ENCODE data around the gene SYT17. TPM values are rescaled to one million over a fixed set of nuclear protein-coding genes. Genes with fewer than 3 reads are reported as not detected.
A peak's percentile ranks its signal among the peaks of the same experiment; 100 is the strongest.

Gene SYT17, protein sequence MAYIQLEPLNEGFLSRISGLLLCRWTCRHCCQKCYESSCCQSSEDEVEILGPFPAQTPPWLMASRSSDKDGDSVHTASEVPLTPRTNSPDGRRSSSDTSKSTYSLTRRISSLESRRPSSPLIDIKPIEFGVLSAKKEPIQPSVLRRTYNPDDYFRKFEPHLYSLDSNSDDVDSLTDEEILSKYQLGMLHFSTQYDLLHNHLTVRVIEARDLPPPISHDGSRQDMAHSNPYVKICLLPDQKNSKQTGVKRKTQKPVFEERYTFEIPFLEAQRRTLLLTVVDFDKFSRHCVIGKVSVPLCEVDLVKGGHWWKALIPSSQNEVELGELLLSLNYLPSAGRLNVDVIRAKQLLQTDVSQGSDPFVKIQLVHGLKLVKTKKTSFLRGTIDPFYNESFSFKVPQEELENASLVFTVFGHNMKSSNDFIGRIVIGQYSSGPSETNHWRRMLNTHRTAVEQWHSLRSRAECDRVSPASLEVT
- total RNA-seq: 10 to 100 TPM in 1 of 3 donors, 1 to 10 TPM in 2; 1.9 to 11.9 (median 5.2) TPM

DNA sequence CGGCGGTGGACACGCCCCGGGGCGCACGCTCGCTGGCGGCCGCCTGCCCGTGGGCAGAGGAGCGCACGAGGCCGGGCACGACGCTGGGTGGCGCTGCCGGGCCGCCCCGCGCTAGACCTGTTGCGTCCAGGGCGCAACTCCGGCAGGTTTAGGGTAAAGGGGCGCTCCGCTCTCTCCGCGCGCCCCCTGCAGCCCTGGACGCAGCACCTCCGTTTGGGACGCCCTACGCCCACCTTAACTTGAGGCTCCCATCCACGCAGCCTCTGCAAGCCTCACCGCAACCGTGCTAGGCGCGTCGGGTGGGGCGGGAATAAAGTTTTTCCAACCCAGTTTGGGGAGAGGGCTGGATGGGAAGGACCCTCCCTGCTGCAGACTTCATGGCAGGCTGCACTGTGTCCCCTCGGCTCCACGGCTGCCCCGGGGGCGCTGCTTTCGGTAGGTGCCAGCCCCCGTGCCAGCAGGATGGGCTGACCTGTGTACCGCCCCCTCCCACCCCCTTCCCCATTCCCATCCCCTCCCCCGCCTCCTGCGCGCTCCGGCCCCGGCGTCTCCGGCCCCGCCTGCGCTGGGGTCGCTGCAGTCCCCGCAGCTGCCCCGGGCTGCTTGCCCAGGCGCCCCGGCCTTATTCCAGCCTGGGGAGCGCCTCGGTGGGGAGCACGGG lies at the start of gene SYT17:
SYT17 (plus strand) TSS at position 531 of the 661 bp plus-strand sequence. CDS start 407 bp downstream, outside the sequence.
- intact Hi-C loops (cut with DNase I; ENCODE audit: low total_unique reads): no loop called here
- H3K9me3 ChIP-seq: no peaks in the 10 kb centered on the region
- no peaks in the 10 kb centered on the region for H3K27me3 ChIP-seq
- peak within 1 kb of the TSS; percentile 32 to 81 (median 64) for H3K4me3 ChIP-seq
- no peaks in the 10 kb centered on the region for H3K4me1 ChIP-seq
- H3K27ac ChIP-seq: peak within 1 kb of the TSS; percentile 53 to 69
- no peak for TF ChIP-seq POLR2AphosphoS5 (IDR thresholded peaks at IDR 0.05)
- no peak for TF ChIP-seq POLR2A (IDR thresholded peaks at IDR 0.05)
- TF ChIP-seq, protein P1, sequence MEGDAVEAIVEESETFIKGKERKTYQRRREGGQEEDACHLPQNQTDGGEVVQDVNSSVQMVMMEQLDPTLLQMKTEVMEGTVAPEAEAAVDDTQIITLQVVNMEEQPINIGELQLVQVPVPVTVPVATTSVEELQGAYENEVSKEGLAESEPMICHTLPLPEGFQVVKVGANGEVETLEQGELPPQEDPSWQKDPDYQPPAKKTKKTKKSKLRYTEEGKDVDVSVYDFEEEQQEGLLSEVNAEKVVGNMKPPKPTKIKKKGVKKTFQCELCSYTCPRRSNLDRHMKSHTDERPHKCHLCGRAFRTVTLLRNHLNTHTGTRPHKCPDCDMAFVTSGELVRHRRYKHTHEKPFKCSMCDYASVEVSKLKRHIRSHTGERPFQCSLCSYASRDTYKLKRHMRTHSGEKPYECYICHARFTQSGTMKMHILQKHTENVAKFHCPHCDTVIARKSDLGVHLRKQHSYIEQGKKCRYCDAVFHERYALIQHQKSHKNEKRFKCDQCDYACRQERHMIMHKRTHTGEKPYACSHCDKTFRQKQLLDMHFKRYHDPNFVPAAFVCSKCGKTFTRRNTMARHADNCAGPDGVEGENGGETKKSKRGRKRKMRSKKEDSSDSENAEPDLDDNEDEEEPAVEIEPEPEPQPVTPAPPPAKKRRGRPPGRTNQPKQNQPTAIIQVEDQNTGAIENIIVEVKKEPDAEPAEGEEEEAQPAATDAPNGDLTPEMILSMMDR (IDR thresholded peaks at IDR 0.05): peak in 2 of 3 donors; percentile 28 to 72
- DNase-seq (ENCODE audit: low spot score in 2 of 2): peak; percentile 20 to 72
- no peaks in the 10 kb centered on the region for H3K36me3 ChIP-seq

DNA sequence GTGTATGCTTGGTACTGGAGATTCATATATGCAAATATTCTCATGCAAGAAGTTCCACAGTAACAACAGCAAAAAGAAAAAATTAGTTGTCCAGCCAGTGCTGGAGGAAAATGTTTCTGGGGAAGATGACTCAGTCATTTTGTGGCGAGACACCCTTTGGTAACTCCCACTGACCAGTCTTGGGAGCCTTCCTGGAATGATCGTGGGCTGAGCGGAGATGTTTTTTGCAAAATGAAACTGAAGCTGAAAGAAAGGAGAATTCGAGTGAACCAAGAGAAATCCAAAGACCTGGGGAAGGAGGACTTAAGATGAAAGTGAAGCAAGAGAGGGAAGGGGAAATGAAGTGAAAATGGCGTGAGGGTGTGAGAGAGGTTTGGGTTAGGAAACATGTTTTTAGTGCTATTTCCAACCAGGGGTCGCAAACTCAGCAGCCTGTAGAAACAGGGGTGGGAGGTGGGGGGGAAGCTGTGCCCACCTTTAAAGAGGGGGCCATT lies 49.1 kb upstream of the SYT17 start:
- TF ChIP-seq, protein P1 (IDR thresholded peaks at IDR 0.05): no peak
- TF ChIP-seq POLR2AphosphoS5 (IDR thresholded peaks at IDR 0.05): peak in 2 of 3 donors; percentile 17 to 19
- Histone ChIP-seq H3K36me3 (no peaks in the 10 kb centered on the region), H3K27me3 (no peaks in the 10 kb centered on the region), H3K4me1 (peaks cover 22 to 39% of the 10 kb centered on the region in 2 donors), H3K27ac (peak overlapping the region; percentile 88 to 94), H3K9me3 (no peaks in the 10 kb centered on the region), H3K4me3 (peak overlapping the region; percentile 34 to 52 (median 34))
- intact Hi-C loops (cut with DNase I; ENCODE audit: low total_unique reads): no loop called here
- DNase-seq (ENCODE audit: low spot score in 2 of 2): peak in 1 of 2 donors; percentile 48

DNA sequence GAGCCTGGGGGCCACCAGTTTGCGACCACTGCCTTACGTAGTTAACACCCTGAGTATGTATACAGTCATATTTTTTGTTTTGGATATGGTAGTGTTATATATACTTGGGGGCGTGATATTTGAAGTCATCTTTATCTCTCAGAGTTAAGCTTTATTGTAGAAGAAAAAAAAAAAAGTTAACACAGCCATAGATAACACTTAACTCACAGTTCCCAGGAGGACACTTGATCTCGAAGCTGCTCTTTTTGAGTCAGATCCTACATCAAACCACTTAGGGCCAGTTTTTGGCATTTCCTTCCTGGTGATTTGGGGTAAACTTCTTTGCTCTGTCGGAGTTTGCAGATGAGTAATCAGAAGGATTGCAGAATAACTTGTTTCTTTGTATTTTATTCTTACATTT lies 48.5 kb upstream of the SYT17 start:
- Histone ChIP-seq H3K4me1 (peaks cover 22 to 39% of the 10 kb centered on the region in 2 donors), H3K27me3 (no peaks in the 10 kb centered on the region), H3K36me3 (no peaks in the 10 kb centered on the region), H3K27ac (peak overlapping the region; percentile 88 to 94), H3K4me3 (peak overlapping the region; percentile 34 to 52 (median 34)), H3K9me3 (no peaks in the 10 kb centered on the region)
- TF ChIP-seq, protein P1 (IDR thresholded peaks at IDR 0.05): no peak
- TF ChIP-seq POLR2A (IDR thresholded peaks at IDR 0.05) (no peak), POLR2AphosphoS5 (IDR thresholded peaks at IDR 0.05) (no peak)
- no peak for DNase-seq (ENCODE audit: low spot score in 2 of 2)
- intact Hi-C loops (cut with DNase I; ENCODE audit: low total_unique reads): no loop called here

DNA sequence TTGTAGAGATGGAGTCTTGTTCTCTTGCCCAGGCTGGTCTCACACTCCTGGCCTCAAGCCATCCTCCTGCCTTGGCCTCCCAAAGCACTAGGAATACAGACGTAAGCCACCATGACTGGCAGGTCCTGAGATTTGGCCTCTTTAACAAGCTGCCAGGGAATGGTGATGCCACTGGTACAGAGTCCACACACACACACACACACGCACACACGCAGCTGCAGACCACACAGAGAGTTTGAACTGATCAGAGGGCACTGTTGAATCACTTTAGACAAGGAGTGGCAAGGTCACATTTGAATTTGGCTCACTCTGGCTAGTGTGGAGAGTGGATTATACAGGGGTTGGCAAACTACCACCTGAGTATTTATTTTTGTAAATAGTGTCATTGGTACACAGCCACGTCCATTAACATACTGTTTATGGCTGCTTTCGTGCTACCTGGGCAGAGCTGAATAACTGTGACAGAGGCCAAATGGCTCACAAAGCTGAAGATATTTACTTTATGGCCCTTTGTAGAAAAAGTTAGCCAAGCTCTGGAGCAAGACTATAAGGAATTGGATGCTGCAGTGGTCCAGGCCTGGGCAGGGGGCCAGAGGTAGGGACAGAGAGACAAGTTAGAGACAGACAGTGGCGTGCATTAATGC lies 44.4 kb upstream of the SYT17 start:
- H3K4me3 ChIP-seq: no peak overlapping the region
- no peak overlapping the region for H3K27ac ChIP-seq
- no peaks in the 10 kb centered on the region for H3K36me3 ChIP-seq
- no peaks in the 10 kb centered on the region for H3K9me3 ChIP-seq
- no peak for TF ChIP-seq POLR2AphosphoS5 (IDR thresholded peaks at IDR 0.05)
- TF ChIP-seq, protein P1 (IDR thresholded peaks at IDR 0.05): no peak
- TF ChIP-seq POLR2A (IDR thresholded peaks at IDR 0.05): no peak
- intact Hi-C loops (cut with DNase I; ENCODE audit: low total_unique reads): no loop called here
- no peak for DNase-seq (ENCODE audit: low spot score in 2 of 2)
- no peaks in the 10 kb centered on the region for H3K27me3 ChIP-seq
- peaks cover 5 to 18% of the 10 kb centered on the region in 2 donors for H3K4me1 ChIP-seq
